ENCODE data around the gene IKBKG.

DNA sequence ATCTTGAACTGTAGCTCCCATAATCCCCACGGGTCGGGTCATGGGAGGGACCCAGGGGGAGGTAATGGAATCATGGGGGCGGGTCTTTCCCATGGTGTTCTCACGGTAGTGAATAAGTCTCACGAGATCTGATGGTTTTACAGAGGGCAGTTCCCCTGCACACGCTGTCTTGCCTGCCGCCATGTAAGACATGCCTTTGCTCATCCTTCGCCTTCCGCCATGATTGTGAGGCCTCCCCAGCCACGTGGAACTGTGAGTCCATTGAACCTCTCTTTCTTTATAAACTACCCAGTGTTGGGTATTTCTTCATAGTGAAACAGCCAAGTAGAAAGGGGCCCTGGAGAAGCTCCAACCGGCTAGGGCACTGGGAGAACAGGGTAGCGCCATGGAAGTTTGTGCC, 49.8 kb downstream of the IKBKG start:
- TF ChIP-seq, protein P1, sequence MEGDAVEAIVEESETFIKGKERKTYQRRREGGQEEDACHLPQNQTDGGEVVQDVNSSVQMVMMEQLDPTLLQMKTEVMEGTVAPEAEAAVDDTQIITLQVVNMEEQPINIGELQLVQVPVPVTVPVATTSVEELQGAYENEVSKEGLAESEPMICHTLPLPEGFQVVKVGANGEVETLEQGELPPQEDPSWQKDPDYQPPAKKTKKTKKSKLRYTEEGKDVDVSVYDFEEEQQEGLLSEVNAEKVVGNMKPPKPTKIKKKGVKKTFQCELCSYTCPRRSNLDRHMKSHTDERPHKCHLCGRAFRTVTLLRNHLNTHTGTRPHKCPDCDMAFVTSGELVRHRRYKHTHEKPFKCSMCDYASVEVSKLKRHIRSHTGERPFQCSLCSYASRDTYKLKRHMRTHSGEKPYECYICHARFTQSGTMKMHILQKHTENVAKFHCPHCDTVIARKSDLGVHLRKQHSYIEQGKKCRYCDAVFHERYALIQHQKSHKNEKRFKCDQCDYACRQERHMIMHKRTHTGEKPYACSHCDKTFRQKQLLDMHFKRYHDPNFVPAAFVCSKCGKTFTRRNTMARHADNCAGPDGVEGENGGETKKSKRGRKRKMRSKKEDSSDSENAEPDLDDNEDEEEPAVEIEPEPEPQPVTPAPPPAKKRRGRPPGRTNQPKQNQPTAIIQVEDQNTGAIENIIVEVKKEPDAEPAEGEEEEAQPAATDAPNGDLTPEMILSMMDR (IDR thresholded peaks at IDR 0.05) = no peak
- TF ChIP-seq, protein P2, sequence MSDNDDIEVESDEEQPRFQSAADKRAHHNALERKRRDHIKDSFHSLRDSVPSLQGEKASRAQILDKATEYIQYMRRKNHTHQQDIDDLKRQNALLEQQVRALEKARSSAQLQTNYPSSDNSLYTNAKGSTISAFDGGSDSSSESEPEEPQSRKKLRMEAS (IDR thresholded peaks at IDR 0.05; ENCODE audit: low read depth) = no peak

All from SK-N-SH (cell line).